Activated T-cell treated with anti-CD3 and anti-CD28 coated beads, Interleukin-2, amount 50 U/mL, for 48 hours (primary cell): ENCODE measurements around the gene IL21.

Experiments used
- DNase-seq, 2 experiments: peaks; one replicate each; pipeline ENCODE4 v3.0.0-alpha.2; 2020

IL21 gene

DNA sequence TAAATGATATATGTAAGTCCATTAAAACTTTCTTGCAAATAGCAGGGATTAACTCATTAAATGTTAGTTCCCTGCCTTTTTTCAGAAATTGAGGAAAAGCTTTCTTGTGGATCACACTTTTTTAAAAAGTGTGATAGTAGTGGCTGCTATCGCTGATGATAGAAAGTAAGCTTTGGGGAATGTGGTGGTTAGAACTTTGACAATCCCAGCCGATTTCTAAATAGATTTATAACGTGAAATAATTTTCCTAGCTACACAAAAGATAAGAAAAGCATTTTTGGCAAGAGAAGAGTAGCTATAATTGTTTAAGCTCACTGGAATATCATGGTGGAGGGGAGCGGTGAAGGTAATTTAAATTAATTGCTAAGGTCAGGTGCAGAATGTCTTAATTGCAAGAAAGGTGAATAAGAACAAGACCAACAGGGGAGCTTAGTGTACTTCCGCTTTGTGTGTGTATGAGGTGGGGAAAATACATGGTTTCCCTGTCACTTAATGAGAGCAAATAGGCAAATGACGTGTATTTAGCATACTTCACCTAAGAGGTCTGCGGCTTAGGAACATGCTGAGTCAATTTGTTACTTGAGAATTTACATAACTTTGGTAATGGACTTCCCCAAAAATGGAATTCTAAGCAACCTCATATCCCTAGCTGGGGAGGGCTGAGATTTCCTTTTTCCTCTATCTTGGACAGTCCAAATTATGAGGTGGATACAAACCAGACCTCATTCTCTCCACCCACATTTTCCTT, 11.7 kb upstream of the IL21 start:
- DNase-seq: no peak

DNA sequence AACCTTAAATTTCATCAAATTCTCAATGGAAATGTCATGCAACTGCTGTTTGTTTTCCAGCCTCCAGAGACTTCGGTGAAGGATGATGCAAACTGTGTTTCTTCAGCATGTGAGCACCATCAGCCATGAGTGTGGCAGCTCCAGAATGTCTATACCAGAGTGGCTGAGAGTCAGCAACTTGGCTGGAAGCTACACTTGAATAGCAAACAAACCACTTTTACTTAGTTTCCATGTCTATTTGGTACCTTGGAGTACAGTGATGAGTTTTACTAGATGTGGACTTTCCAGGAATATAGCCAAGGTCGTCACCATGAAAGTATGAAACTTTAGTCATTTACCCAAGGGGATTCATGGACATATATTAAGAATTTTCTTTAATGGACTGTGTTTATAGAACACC, 4.3 kb upstream of the IL21 start:
- DNase-seq: no peak

DNA sequence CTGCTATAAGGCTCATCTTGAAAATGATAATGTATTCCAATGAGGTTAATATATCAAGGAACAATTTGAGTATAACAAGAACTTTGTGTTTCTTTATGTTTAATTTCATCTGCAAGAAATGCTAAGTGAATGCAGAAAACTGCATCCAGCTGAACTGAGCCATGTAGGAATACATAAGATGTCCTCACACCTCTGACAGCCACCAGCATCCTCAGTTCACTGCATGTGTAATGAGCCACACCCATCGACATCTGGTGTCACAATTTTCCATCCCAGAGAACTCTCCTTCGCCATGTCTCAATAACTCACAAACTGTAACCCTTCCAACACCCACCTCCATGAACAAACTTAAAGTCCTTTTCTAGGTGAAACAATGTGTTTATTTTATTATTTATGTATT, 3.3 kb upstream of the IL21 start:
- no peak for DNase-seq

DNA sequence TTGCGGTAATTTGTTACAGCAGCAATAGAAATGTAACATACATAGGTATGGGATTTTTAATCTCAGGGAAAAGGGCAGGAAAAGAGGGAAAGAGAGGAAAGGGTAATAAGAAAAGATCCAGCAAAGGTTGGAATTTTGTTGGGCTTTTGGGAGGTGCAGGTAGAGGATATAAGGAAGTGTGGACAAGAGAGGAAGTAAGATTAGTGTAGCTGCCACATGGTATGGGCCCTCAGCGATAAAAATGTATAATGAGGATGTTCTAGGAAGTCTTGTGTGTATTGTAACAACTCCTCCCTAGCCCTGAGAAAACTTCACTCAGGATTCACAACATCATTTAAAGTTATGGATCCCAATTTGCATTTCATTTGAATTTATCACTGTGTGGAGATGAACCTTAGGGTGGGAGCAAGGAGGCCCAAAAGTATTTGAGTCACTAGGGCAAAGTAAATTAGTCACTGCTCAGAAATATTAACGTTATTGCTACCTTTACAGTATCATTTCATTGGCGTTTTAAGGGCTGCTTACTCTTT, 2.8 kb upstream of the IL21 start:
- no peak for DNase-seq

DNA sequence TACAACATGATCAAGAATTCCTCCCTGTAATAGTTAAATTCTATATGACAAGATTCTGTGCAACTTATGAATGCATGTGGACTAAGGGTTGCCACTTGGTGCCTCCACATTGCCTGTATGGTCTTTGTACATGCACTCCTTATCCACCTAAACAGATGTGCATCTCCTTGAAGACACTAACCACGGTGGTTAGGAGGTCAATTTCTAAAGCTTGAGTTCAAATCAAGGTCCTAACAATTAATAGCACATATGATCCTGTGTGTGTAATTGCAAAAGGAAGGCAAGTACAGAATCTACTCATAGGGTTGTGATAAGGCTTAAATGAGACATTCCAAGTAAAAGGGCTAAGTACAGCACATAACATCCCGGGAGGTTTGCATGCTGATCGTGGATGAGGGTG, 1.5 kb upstream of the IL21 start:
- DNase-seq: no peak

DNA sequence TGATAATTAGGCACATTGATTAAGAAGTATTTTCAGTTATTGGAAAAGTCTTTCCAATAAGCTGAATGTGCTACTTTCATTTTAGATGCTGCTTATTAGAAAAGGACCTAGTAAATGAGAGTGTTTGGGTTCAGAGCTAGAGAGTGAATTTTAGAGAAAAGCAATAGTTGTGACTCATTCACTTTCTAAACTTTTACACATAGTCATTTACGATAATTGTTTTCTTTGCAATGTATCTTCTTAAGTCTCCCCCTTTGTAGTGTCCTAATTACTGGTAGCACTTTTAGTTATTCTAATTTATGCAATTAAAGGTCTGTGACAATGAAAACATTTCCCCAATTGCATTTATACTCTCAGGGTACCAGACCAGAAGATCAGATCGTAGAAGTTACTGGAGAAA, 1.3 kb downstream of the IL21 start:
- DNase-seq: no peak

DNA sequence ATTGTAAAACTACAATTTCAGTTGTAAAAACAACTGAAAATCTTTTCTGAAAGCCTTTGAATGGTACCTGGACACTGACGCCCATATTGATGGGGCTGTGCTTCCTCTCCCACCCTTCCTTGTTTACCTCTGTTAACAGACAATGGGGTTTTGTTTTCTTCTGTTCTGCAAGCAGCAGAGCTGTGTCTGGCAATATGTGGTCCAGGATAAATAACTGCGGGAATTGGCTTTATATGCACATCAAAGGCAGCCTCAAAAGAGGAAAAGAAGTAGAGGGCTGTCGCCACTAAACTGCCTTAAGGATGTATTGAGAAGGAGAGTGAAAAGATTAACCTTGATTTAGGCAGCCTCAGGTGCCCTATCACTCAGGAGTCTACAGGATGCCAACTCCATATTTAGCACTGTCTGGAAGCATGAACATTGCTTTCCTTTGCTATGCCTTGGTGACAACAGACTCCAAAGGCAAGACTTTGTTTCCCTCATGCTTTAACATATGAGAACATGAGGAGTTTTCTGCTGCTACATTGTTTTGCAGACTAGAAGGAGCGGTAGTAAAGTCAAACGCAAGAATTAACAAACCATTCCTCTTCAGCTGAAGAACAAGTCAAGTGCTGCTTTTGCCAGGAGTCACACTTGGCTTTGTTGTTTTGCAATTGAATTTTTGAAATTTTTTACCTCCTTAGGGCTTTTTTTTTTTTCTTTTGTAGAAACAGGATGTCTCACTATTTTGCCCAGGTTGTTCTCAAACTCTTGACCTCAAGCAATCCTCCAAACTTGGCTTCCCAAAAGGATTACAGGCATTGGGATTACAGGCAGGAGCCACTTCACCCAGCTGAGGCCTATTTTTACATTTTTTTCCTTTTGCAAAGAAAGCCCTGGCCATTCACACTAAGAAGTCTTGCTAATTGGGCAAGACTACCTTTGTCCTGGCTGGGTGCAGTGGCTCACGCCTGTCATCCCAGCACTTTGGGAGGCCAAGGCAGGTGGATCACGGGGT, 3.0 kb downstream of the IL21 start:
- no peak for DNase-seq

DNA sequence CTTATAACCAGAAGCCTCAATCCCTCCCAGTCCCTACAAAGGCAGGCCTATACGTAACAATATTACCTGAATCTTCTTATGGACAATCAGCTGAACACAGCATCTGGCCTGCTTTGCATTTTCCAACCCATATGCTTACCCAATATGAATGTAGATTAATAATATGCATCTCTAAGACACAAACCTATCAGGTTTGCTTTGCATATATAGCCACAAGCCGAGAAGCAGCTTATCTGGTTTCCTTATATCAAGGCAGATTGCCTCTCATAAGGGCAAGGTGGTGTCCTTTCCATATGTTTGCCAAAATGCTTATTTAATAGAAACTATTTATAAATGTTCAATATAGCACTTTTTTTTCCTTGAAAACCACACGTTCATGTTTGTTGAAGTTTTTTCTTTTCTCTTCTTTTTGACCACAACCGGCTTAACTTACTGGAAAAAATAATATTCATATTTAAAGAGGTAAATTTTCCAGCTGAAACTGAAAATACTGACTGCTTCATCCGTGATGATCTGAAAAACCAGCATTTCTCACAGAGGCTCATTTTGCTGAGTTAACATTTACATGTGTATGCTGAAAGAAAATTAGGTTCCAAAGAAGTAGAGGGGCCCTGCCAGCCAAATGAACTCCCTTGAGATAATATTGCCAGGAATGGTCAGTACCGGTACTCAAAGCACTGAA, 3.8 kb downstream of the IL21 start:
- DNase-seq: no peak

DNA sequence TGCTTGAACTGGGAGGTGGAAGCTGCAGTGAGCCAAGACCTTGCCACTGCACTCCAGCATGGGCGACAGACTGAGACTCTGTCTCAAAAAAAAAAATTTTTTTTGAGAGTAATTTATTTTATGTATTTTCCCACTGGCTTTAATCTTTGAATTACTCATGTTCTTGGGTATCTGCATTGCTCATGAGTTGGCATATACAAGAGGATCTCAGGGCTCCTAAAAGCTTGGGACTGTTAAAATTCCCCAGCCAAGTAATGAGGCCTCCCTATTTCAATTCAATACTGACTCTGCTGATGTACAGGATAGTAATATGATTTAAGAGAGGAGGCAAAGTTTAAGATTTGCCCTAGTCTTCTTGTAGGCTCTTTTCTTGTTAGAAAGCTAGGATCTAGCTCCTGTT, 6.2 kb downstream of the IL21 start:
- no peak for DNase-seq

DNA sequence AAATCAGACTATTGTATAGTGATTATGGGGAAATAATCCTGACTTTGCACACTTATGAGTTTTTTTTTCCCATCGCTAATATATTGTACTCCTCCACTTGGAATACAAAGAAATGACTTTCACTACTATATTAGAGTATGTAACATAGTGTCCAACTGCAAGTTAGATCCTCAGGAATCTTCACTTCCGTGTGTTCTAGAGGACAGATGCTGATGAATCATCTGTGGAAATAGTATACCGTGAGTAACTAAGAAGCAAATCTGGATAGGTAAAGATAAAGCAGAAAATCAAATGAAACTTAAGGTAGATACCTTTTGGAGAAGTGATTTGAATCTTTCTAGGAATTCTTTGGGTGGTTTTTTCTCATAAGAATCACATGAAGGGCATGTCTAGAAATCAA, 8.3 kb downstream of the IL21 start:
- DNase-seq: no peak

DNA sequence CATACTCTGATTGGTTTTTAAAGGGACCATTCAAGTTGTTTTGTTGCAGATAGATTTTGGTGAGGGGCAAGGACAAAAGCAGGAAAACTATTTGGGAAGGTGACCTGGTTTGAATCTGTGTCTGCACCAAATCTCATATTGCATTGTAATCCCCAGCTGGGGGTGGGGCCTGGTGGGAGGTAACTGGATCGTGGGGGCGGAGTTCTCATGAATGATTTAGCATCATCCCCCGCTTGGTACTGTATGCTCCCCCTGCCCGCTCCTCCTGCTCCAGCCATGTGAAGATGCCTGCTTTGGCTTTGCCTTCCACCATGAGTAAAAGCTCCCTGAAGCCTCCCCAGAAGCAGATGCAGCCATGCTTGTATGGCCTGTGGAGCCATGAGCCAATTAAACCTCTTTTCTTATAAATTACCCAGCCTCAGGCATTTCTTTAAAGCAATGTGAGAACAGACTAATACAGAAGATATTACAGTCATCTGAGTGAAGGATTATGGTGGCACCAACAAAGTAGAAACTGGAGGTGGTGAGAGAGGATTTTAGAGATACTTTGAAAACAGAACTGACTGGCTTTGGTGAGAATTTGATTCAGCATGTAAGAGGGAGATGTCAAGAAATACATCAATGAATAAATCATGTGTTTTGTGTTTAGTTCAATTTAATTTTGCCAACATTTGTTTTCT, 14.4 kb downstream of the IL21 start:
- no peak for DNase-seq

DNA sequence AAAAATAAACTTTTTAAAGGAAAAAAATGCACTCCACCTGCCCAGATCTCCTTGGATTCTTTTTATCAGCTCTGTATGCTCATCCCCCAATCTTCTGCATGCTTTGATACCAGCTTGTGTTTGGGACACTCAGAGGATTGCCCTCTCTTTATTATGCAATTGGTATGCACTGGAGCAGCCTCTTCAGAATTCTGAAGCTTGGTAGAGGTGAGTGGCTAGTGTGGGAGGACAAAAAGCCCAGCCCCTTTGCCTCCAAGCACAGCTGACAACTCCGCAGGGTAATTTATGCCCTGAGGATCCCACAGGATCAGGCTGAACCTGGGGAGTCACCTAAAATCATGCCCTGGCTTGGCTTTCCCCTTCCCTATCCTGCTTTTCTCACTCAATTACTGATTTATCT, 16.7 kb downstream of the IL21 start:
- DNase-seq: no peak

DNA sequence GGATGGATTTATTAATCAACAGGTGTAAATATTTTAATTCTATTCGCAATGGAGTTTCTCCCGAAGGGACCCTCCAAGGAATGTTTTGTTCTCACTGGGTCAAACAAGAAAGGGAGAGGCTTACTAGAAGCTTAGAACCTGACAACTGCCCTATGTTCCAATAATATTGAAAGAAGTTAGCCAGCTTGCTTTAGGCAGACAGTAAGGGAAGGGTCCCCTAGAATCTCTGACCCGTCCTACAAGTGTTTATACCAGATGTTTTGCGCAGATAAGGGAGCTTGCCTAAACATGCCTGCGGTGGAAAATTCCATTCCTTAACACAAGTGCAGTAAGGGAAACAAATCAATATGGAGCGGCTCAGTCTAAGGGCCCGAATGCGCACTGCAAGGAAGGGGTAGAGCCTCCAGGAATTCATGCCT, 17.7 kb downstream of the IL21 start:
- DNase-seq: no peak

DNA sequence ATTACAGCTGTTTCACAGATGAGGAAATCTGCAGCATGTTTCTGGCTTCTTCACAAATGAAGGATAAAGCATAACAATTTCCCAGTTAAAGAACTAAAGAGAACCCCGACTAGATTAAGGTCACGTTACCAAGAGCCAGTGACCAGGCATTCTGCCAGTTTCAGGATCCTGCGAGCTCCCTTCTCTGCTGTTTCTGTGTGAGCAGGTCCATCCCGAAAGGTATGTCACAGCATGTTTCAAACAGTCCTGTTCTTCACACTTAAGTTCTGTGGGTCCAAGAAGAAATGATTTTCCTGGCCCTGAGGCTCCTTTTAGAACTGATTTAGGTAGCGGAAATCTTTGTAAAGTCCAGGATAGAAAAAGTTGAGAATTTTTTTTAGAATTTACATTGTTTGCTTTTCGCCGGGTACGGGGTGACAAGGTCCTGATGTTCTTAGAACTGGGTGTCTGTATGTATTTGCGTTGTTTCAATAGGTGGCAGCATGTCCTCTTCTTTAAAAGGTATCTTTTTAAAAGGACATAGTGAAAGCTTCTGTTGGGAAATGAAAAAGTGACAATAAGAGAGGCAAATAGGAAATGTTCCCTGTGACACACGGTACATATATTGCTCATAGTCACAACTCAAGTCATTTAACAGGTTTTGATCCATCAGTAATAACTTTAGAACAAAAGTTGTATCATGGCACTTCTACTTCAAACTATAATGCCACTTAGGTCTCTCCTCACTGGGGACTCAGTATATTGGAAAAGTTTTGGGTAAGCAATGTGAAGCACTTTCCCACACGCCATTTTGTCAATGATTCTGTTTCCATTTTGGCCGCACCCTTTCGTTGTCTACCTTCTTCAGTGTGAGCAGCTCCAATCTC, 18.4 kb downstream of the IL21 start:
- DNase-seq: no peak

DNA sequence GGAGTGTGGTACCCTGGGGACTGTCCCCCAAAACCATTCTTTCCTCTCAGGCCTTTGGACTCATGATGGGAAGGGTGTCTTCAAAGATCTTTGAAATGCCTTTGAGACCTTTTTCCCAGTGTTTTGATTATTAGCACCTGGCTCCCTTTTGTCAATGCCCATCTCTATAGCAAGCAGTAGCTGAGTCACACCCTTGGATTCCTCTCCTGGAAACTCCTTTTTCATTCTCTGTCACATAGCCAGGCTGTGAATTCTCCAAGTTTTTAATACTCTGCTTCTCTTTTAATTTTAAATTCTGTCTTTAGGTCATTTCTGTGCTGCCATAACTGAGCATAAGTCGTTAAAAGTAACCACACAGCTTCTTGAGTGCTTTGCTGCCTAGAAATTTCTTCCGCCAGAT, 29.7 kb downstream of the IL21 start:
- DNase-seq: no peak

DNA sequence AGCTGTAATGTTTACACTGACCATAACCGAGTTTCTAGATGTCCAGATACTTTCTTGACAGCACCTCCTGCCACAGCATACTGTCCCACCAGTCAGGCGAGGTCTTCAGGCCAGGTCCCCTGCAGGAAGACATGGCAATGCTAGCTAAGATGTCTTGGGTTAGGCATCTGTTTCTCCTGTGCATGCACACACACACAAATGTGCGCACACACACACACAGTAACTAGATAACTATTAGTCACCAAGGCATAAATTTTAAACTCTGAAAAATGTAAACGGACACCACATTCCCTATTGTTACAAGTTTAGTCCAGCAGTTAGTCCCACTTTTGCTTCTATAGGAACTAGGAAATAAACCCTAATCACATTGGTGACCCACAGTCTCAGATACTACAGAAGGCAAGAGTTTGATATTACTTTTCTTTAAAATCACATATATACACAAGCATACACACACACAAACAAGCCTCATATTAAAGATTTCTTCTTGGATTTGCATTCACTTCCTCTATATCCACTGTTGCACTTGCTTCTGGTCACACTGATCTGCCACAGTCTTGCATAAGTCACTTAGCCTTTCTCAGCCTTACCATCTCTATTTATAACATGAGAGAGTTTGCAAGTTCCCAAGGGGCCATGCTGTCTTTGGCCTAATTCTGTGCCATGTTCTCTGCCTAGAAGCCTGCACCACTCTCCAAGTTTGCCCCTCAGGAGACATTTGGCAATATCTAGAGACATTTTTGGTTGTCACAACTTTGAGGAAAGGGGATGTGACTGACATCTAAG, 32.2 kb downstream of the IL21 start:
- DNase-seq: no peak

DNA sequence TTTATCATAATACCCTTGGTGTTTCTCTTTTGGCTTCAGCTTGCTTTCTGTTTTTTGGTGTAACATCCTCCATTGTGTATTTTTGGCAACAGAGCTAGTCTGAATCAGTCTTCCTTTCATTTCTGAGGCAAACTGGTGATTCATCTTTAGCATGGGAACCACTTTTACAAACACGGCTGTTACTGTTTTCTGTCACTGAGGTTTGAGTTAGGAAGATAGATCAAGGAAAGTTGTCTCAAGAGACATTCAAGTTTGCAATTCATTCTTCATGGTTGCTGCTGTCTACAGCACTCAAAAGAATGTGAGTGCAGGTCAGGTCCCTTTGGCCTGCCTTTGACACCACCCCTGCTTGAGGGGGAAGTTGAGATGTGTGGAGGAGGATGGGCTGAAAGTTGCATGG, 36.3 kb downstream of the IL21 start:
- peak in 1 of 2 experiments; percentile 35 for DNase-seq

DNA sequence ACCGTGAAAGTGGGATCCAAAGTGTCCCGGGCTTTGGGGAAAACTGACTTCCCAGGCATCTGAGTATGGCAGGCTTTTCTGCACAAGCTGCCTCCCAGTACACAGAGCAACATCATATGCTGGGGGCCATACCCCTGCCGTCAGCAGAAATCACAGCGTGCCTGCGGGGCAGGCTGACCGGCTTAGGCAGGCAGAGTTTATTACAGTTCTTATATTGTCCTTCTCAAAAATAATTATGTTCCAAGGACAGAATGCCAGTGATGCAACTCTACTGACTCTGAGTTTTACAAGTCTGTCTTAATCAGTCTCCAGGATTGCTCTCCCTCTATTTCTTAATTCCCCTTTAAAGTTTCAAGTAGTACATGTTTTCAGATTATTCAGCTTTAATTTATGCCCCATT, 37.0 kb downstream of the IL21 start:
- DNase-seq: no peak

DNA sequence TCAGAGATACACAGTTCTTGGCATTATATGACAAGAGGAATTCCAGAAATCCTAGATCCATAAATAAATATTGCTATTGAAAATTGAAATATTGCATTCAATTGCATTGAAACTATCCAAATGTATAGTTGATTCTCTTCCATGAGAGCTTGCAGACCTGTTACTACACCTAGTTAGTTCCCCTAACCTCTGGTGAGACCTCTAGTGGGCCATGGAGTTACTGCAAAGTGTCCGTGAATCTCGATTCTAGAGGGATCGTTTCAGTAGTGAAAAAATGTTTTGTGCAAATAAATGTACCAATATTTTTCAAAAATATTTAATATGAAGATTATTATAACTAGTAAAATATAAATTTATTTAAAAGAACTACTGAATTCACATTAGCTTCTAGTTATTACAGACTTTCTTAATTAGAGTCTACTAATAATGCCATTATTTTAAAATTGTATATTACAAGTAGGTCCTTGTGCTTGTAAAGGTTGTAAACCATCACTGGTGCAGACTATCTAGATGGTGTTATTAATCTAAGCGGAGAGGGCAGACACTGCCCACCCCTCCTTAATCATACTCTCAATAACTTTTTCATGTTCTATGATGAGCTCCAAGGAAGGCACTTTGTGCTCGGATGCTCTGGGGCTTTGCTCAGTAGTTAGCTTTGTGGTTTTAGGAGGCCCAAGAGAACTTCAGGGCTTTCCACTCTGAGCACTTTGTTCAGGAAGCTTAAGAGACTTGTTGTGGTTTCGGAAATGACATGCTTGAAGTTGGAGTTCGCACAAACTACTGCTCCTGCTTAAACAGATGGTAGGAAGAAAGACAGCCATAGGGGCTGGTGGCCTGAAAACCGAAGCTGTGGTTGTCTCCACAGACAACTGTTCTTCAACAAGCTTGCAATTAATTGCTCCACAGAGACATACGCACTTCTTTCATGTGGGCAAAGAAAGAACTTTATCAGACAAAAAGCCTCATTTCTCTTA, 42.8 kb downstream of the IL21 start:
- DNase-seq: peak; percentile 79 to 82

DNA sequence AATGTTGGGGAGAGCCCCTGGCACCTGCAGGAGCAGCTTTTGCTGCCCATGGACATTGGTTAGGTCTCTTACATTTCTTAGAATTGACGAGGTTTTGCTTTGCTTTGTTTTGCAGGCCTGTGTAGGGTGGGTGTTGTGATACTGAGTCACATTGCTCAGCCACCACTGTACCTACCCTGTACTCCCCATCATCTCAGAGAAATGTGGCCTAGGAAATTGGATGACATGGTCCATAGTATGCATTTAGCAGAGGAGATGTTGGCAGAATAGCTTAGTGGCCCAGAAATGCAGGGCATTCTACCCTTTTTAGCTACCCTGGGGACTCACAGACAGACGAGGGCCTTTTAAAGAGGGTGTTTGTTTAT, 43.7 kb downstream of the IL21 start:
- peak; percentile 38 to 41 for DNase-seq
